Endothelial cell of umbilical vein (primary cell): ENCODE measurements around the gene FGF9. TPM values are rescaled to one million over a fixed set of nuclear protein-coding genes. Genes with fewer than 3 reads are reported as not detected.

Experiments
- BruUV-seq: library from RNA; stranded (reverse); fragments of 400-500 nt; replicated peaks from 2 replicates; lab custom pipeline; 2021; lab: Mats Ljungman, UMichigan
- CTCF ChIA-PET: fragments of 300-600, 350-600 bp; sonication (Branson Sonifier 250); formaldehyde crosslinking; loops from one replicate; lab custom pipeline; 2021; ENCODE audit warnings: antibody characterized with exemption, inconsistent platforms; lab: Charles Lee
- POLR2A ChIA-PET: fragments of 300-600, 350-600 bp; sonication (Branson Sonifier 250); formaldehyde crosslinking; loops from one replicate; lab custom pipeline; 2021; ENCODE audit warnings: antibody characterized with exemption, inconsistent platforms; lab: Charles Lee
- DNase-seq: peaks from one replicate; pipeline ENCODE4 v3.0.0-alpha.2; 2011; ENCODE audit warnings: low read depth, low spot score
- FAIRE-seq: peaks from 2 replicates; lab custom pipeline; 2011; peaks lifted over from hg19 to GRCh38; lab: Jason Lieb, UNC
- H2AFZ ChIP-seq: 2 replicates; pipeline ENCODE4 v1.6.0; 2012; ENCODE audit warnings: low read depth, low read length, control low read depth, inconsistent platforms
- H3K27ac ChIP-seq: 2 replicates; pipeline ENCODE4 v1.5.1; 2011; ENCODE audit warnings: low read depth, mild to moderate bottlenecking, control low read depth, low read length, moderate library complexity; ENCODE audit not compliant: insufficient read depth
- H3K27me3 ChIP-seq, 2 experiments: 2 replicates each; pipeline versions ENCODE4 v1.6.0 to v1.6.1; 2011; ENCODE audit warnings: low read length in 2 of 2, mixed read lengths in 1 of 2; ENCODE audit not compliant: control insufficient read depth in 2 of 2, insufficient read depth in 2 of 2
- H3K36me3 ChIP-seq, 2 experiments: 2 replicates in 1 of 2; 3 replicates in 1 of 2; pipeline ENCODE4 v1.5.1; 2011; ENCODE audit warnings: low read length in 2 of 2, mild to moderate bottlenecking in 1 of 2, moderate library complexity in 1 of 2; ENCODE audit not compliant: control insufficient read depth in 2 of 2, insufficient read depth in 2 of 2; ENCODE audit errors: extremely low read depth in 1 of 2
- H3K4me1 ChIP-seq: 3 replicates; pipeline ENCODE4 v1.5.1; 2011; ENCODE audit warnings: mild to moderate bottlenecking, low read length; ENCODE audit not compliant: control insufficient read depth, insufficient read depth; ENCODE audit errors: extremely low read depth
- H3K4me2 ChIP-seq: 2 replicates; pipeline ENCODE4 v1.6.1; 2011; ENCODE audit warnings: low read length, control low read depth, mixed read lengths; ENCODE audit not compliant: insufficient read depth
- H3K4me3 ChIP-seq, 3 experiments: fragments of 200-600 bp in 1 of 3; sonication (generic), shearing (Covaris generic) in 1 of 3; replicated peaks in 1 of 3; 2 replicates each; pipeline ENCODE4 v1.5.1; 2011 to 2016; ENCODE audit warnings: control low read depth in 3 of 3, low read length in 3 of 3, mild to moderate bottlenecking in 2 of 3, inconsistent platforms in 1 of 3, low read depth in 1 of 3, moderate library complexity in 1 of 3; ENCODE audit not compliant: insufficient read depth in 1 of 3
- H3K79me2 ChIP-seq: 2 replicates; pipeline ENCODE4 v1.6.0; 2012; ENCODE audit warnings: low read length, inconsistent platforms; ENCODE audit not compliant: control insufficient read depth, insufficient read depth
- H3K9ac ChIP-seq: replicated peaks from 2 replicates; pipeline ENCODE3; 2011; ENCODE audit warnings: low read length, control low read depth; ENCODE audit not compliant: insufficient read depth; ENCODE audit errors: extremely low read depth
- H3K9me1 ChIP-seq: replicated peaks from 3 replicates; pipeline ENCODE4 v1.6.0; 2011; ENCODE audit warnings: mild to moderate bottlenecking, low read length; ENCODE audit not compliant: control insufficient read depth, insufficient read depth; ENCODE audit errors: extremely low read depth
- H3K9me3 ChIP-seq: replicated peaks from 2 replicates; pipeline ENCODE4 v1.5.1; 2012; ENCODE audit warnings: low read length, inconsistent platforms; ENCODE audit not compliant: control insufficient read depth, insufficient read depth
- H4K20me1 ChIP-seq: replicated peaks from 2 replicates; pipeline ENCODE3; 2011; ENCODE audit warnings: mild to moderate bottlenecking, low read length; ENCODE audit not compliant: control insufficient read depth, insufficient read depth; ENCODE audit errors: extremely low read depth
- CTCF ChIP-seq, 2 donors: IDR thresholded peaks; 1 replicate in 1 of 2; 2 replicates in 1 of 2; pipeline ENCODE4 v1.5.1; 2011; ENCODE audit warnings: low read length in 2 of 2, mild to moderate bottlenecking in 2 of 2, moderate library complexity in 2 of 2, control low read depth in 1 of 2, inconsistent platforms in 1 of 2, low read depth in 1 of 2; ENCODE audit not compliant: insufficient read depth in 1 of 2; ENCODE audit errors: extremely low read depth in 1 of 2
- EZH2 ChIP-seq: IDR thresholded peaks from 2 replicates; pipeline ENCODE4 v1.6.1; 2012; ENCODE audit warnings: borderline replicate concordance, low read depth, mild to moderate bottlenecking, moderate library complexity, low read length, inconsistent platforms; ENCODE audit not compliant: severe bottlenecking
- FOS ChIP-seq: IDR thresholded peaks from 2 replicates; pipeline ENCODE4 v1.6.1; 2011; ENCODE audit warnings: mild to moderate bottlenecking, low read length, moderate library complexity, borderline replicate concordance; ENCODE audit not compliant: insufficient read depth
- GATA2 ChIP-seq: IDR thresholded peaks from 2 replicates; pipeline ENCODE4 v1.7.0; 2011; ENCODE audit warnings: low read depth, mild to moderate bottlenecking, moderate library complexity, mixed read lengths, low read length; ENCODE audit not compliant: insufficient read length, insufficient read depth
- JUN ChIP-seq: IDR thresholded peaks from 2 replicates; pipeline ENCODE4 v1.6.1; 2011; ENCODE audit warnings: borderline replicate concordance, low read depth; ENCODE audit not compliant: insufficient read length, insufficient read depth
- MAX ChIP-seq: IDR thresholded peaks from 2 replicates; pipeline ENCODE4 v1.6.1; 2011; ENCODE audit not compliant: insufficient read depth, insufficient read length
- MYC ChIP-seq: IDR thresholded peaks from one replicate; pipeline ENCODE4 v1.6.1; 2011; ENCODE audit warnings: mild to moderate bottlenecking, low read depth, low read length
- POLR2A ChIP-seq: IDR thresholded peaks from 2 replicates; pipeline ENCODE4 v1.6.1; 2012; ENCODE audit warnings: low read depth, mild to moderate bottlenecking, control low read depth, low read length
- POLR2AphosphoS5 ChIP-seq: IDR thresholded peaks from 2 replicates; pipeline ENCODE4 v1.6.1; 2012; ENCODE audit warnings: low read depth, mild to moderate bottlenecking, control low read depth, low read length, moderate library complexity; ENCODE audit not compliant: insufficient read depth
- dilution Hi-C: fragments of 300-500 bp; cut with MboI; formaldehyde crosslinking; loops from one replicate; pipeline ENCODE4 v1.15.0; 2019; ENCODE audit warnings: low sequenced_read_pairs; ENCODE audit not compliant: extremely low pct_ligation_motif_present
- intact Hi-C: fragments of 100-400 bp; cut with micrococcal nuclease; formaldehyde crosslinking; loops from one replicate; pipeline ENCODE4 v1.10.0; 2022
- polyA plus RNA-seq, 4 experiments: library from polyadenylated mRNA; depleted of rRNA in 3 of 4; stranded (reverse) in 3 of 4; unstranded in 1 of 4; fragments of >200 nt; gene quantifications; 2 replicates each; pipeline versions ENCODE4 v1.2.1 to v1.2.3, GENCODE V29; 2011 to 2012; ENCODE audit warnings: missing spikeins in 1 of 4
- total RNA-seq: library from RNA; stranded (reverse); gene quantifications from 2 replicates; pipeline ENCODE4 v1.2.3, GENCODE V29; 2021

FGF9 gene
- total and polyA plus RNA-seq, 2 donors (not counting 3 experiments of a cell fraction or from before 2014, with no cell fraction given): not detected

- H3K27ac ChIP-seq: no peak overlapping the region
- dilution Hi-C loops: no loop called here
- H3K9me1 ChIP-seq: no peaks in the 10 kb centered on the region
- ChIA-PET POLR2A (no interaction called here), CTCF (no interaction called here)
- no peaks in the 10 kb centered on the region for H3K79me2 ChIP-seq
- no peaks in the 10 kb centered on the region for H3K36me3 ChIP-seq
- H3K4me2 ChIP-seq: no peak overlapping the region
- no peaks in the 10 kb centered on the region for H3K27me3 ChIP-seq
- H3K4me3 ChIP-seq: no peak overlapping the region
- H3K9ac ChIP-seq: no peak overlapping the region
- FAIRE-seq (no peak), DNase-seq (no peak)
- H3K9me3 ChIP-seq: no peaks in the 10 kb centered on the region
- intact Hi-C loops: no loop called here
- H3K4me1 ChIP-seq: no peaks in the 10 kb centered on the region
- no peak overlapping the region for H2AFZ ChIP-seq
- no TSS peak for BruUV-seq
- TF ChIP-seq JUN (no peak), GATA2 (no peak), FOS (no peak)
- H4K20me1 ChIP-seq: no peaks in the 10 kb centered on the region
Observed at GRCh38 chr13:21709697-21710096, 38.8 kb downstream of the FGF9 start.

- POLR2A ChIA-PET: no interaction called here
- no peaks in the 10 kb centered on the region for H3K36me3 ChIP-seq
- H3K4me3 ChIP-seq: no peak overlapping the region
- H3K79me2 ChIP-seq: no peaks in the 10 kb centered on the region
- no peaks in the 10 kb centered on the region for H4K20me1 ChIP-seq
- no peak overlapping the region for H3K4me2 ChIP-seq
- no peak for DNase-seq
- TF ChIP-seq POLR2A (no peak), CTCF (IDR thresholded peaks at IDR 0.05; ENCODE audit: extremely low read depth in 1 of 2, insufficient read depth in 1 of 2, low read depth in 1 of 2, low read length in 2 of 2) (no peak), POLR2AphosphoS5 (no peak), GATA2 (no peak), EZH2 (no peak), MYC (no peak), JUN (no peak), MAX (no peak)
- no peak for FAIRE-seq
- no peak overlapping the region for H2AFZ ChIP-seq
- no peaks in the 10 kb centered on the region for H3K9me3 ChIP-seq
- H3K9ac ChIP-seq: no peak overlapping the region
- dilution Hi-C loops: no loop called here
- H3K27me3 ChIP-seq: no peaks in the 10 kb centered on the region
- intact Hi-C loops: no loop called here
- CTCF ChIA-PET: no interaction called here
- no peaks in the 10 kb centered on the region for H3K9me1 ChIP-seq
- no peaks in the 10 kb centered on the region for H3K4me1 ChIP-seq
- H3K27ac ChIP-seq: no peak overlapping the region
- no TSS peak for BruUV-seq
Observed at GRCh38 chr13:21710163-21710562, 39.3 kb downstream of the FGF9 start.
